HepG2 (cell line): ENCODE results near the gene EPB41L2. TPM values are rescaled to one million over a fixed set of nuclear protein-coding genes. Genes with fewer than 3 reads are reported as not detected.

Experiments
- ATAC-seq: fragments of 200-7000 bp; cut with Tn5 transposase; 3 replicates; pipeline ENCODE4 v1.9.1; 2020; ENCODE audit warnings: mild to moderate bottlenecking, moderate library complexity
- BruUV-seq: library from RNA; stranded (reverse); fragments of 400-500 nt; replicated peaks from 2 replicates; lab custom pipeline; 2021; lab: Mats Ljungman, UMichigan
- CTCF ChIA-PET: fragments of 300-600 bp; formaldehyde crosslinking; extraction: SDS; loops from one replicate; lab custom pipeline; 2021; ENCODE audit warnings: low total read pairs, inconsistent platforms, low intra/inter-chr PET ratio; lab: Yijun Ruan, JAX
- POLR2A ChIA-PET: fragments of 350-600 bp; sonication (Branson Sonifier 250); formaldehyde crosslinking; loops from one replicate; lab custom pipeline; 2020; ENCODE audit warnings: antibody characterized with exemption, inconsistent platforms; lab: Yijun Ruan, JAX
- DNase-seq: peaks from one replicate; pipeline ENCODE4 v3.0.0-alpha.2; 2015; ENCODE audit warnings: low spot score
- FAIRE-seq: peaks from 3 replicates; lab custom pipeline; 2011; peaks lifted over from hg19 to GRCh38; lab: Jason Lieb, UNC
- H2AFZ ChIP-seq: one replicate; pipeline ENCODE4 v1.6.1; 2011; ENCODE audit warnings: low read length, inconsistent platforms
- H3K27ac ChIP-seq: fragments of 300-600 bp; 3 replicates; pipeline ENCODE4 v1.8.0; 2011; ENCODE audit warnings: mixed run types, mild to moderate bottlenecking, mixed read lengths, low read length, inconsistent platforms; ENCODE audit not compliant: insufficient read depth; ENCODE audit errors: extremely low read length
- H3K27me3 ChIP-seq, 2 experiments: fragments of 200-600 bp in 1 of 2; 2 replicates in 1 of 2; 3 replicates in 1 of 2; pipeline versions ENCODE4 v1.6.0 to v1.8.0; 2011; ENCODE audit warnings: low read length in 2 of 2, mild to moderate bottlenecking in 2 of 2, moderate library complexity in 2 of 2, inconsistent platforms in 1 of 2; ENCODE audit not compliant: insufficient read depth in 2 of 2, control insufficient read depth in 1 of 2
- H3K36me3 ChIP-seq, 2 experiments: fragments of 200-600 bp in 1 of 2; replicated peaks in 1 of 2; 2 replicates in 1 of 2; 3 replicates in 1 of 2; pipeline versions ENCODE4 v1.5.1 to v1.8.0; 2011; ENCODE audit warnings: low read length in 2 of 2, inconsistent platforms in 1 of 2; ENCODE audit not compliant: insufficient read depth in 2 of 2, control insufficient read depth in 1 of 2
- H3K4me1 ChIP-seq: 2 replicates; pipeline ENCODE4 v1.5.1; 2012; ENCODE audit warnings: low read length, inconsistent platforms; ENCODE audit not compliant: insufficient read depth
- H3K4me2 ChIP-seq: 2 replicates; pipeline ENCODE4 v1.6.0; 2011; ENCODE audit warnings: low read depth, low read length, inconsistent platforms
- H3K4me3 ChIP-seq, 3 experiments: fragments of 200-600 bp in 1 of 3; sonication (generic), shearing (Covaris generic) in 1 of 3; replicated peaks in 1 of 3; 2 replicates each; pipeline ENCODE4 v1.5.1; 2011 to 2016; ENCODE audit warnings: low read length in 3 of 3, inconsistent platforms in 2 of 3, low read depth in 2 of 3, mild to moderate bottlenecking in 2 of 3, control low read depth in 1 of 3, mixed read lengths in 1 of 3; ENCODE audit not compliant: insufficient read depth in 1 of 3
- H3K79me2 ChIP-seq: one replicate; pipeline ENCODE4 v1.6.1; 2011; ENCODE audit warnings: low read length, inconsistent platforms; ENCODE audit not compliant: insufficient read depth
- H3K9ac ChIP-seq: 2 replicates; pipeline ENCODE4 v1.6.0; 2011; ENCODE audit warnings: mild to moderate bottlenecking, low read depth, low read length, inconsistent platforms; ENCODE audit not compliant: insufficient read depth
- H3K9me3 ChIP-seq: 2 replicates; pipeline ENCODE4 v1.5.1; 2012; ENCODE audit warnings: mild to moderate bottlenecking, low read length
- H4K20me1 ChIP-seq: 2 replicates; pipeline ENCODE4 v1.6.0; 2011; ENCODE audit warnings: inconsistent platforms, mild to moderate bottlenecking, low read length, moderate library complexity; ENCODE audit not compliant: insufficient read depth
- CCDC6 ChIP-seq: sonication (generic); formaldehyde crosslinking; IDR thresholded peaks from 2 replicates; pipeline ENCODE4 v1.8.1; 2022; ENCODE audit warnings: mild to moderate bottlenecking, missing genetic modification reagents, moderate library complexity
- FOXA3 ChIP-seq: IDR thresholded peaks from 2 replicates; pipeline ENCODE4 v1.6.1; 2016; ENCODE audit warnings: missing genetic modification reagents, missing compliant biosample characterization
- FOXO1 ChIP-seq: sonication (generic); formaldehyde crosslinking; IDR thresholded peaks from 2 replicates; pipeline ENCODE4 v1.4.0; 2020; ENCODE audit warnings: missing genetic modification reagents
- GATA4 ChIP-seq: sonication (generic); IDR thresholded peaks from 2 replicates; pipeline ENCODE4 v1.6.1; 2016; ENCODE audit warnings: antibody characterized with exemption, low read depth, borderline replicate concordance
- HNF4A ChIP-seq: sonication (generic); formaldehyde crosslinking; IDR thresholded peaks from 2 replicates; pipeline ENCODE4 v1.4.0; 2020; ENCODE audit warnings: missing genetic modification reagents
- SALL1 ChIP-seq: sonication (generic); formaldehyde crosslinking; IDR thresholded peaks from 2 replicates; pipeline ENCODE4 v1.8.0; 2022; ENCODE audit warnings: mild to moderate bottlenecking, missing genetic modification reagents
- SMARCE1 ChIP-seq: fragments of 450-650 bp; IDR thresholded peaks from 2 replicates; pipeline ENCODE4 v1.6.1; 2017; ENCODE audit warnings: borderline replicate concordance
- SP5 ChIP-seq: IDR thresholded peaks from 2 replicates; pipeline ENCODE4 v1.6.1; 2016; ENCODE audit warnings: low read depth, borderline replicate concordance
- SUZ12 ChIP-seq: fragments of 150-350 bp; IDR thresholded peaks from 2 replicates; pipeline ENCODE4 v1.6.1; 2014; ENCODE audit warnings: low read depth, low read length
- TCF7 ChIP-seq: sonication (generic); IDR thresholded peaks from 2 replicates; pipeline ENCODE4 v1.6.1; 2016; ENCODE audit warnings: antibody characterized with exemption, low read depth
- TEAD3 ChIP-seq: optimal IDR thresholded peaks from 2 replicates; pipeline ENCODE3; 2016; ENCODE audit warnings: borderline replicate concordance
- ZBTB38 ChIP-seq: sonication (generic); formaldehyde crosslinking; IDR thresholded peaks from 2 replicates; pipeline ENCODE4 v1.5.1; 2020; ENCODE audit warnings: mild to moderate bottlenecking, missing genetic modification reagents
- ZMYM4 ChIP-seq: sonication (generic); formaldehyde crosslinking; IDR thresholded peaks from 2 replicates; pipeline ENCODE4 v1.8.1; 2023; ENCODE audit warnings: mild to moderate bottlenecking, missing genetic modification reagents
- ZNF317 ChIP-seq: sonication (generic); formaldehyde crosslinking; IDR thresholded peaks from 2 replicates; pipeline ENCODE4 v1.5.0; 2020; ENCODE audit warnings: mild to moderate bottlenecking, missing genetic modification reagents
- ZNF383 ChIP-seq: sonication (generic); formaldehyde crosslinking; IDR thresholded peaks from 2 replicates; pipeline ENCODE4 v1.4.0; 2020; ENCODE audit warnings: missing genetic modification reagents, mild to moderate bottlenecking, borderline replicate concordance
- ZNF709 ChIP-seq: sonication (generic); formaldehyde crosslinking; IDR thresholded peaks from 2 replicates; pipeline ENCODE4 v1.5.0; 2020; ENCODE audit warnings: mild to moderate bottlenecking, missing genetic modification reagents
- WGBS: methylation state at CpG from one replicate; pipeline ENCODE4 v1.1.6; 2017; ENCODE audit warnings: low lambda C conversion rate; 5-methylcytosine and 5-hydroxymethylcytosine counted together
- in situ Hi-C: cut with HindIII; loops from 2 replicates; pipeline ENCODE4 v1.10.0; 2017; ENCODE audit warnings: low pct_unique_long_range_greater_than_20kb; ENCODE audit not compliant: extremely low pct_ligation_motif_present
- intact Hi-C: fragments of 100-400 bp; cut with micrococcal nuclease; formaldehyde crosslinking; loops from one replicate; pipeline ENCODE4 v1.10.0; 2022; ENCODE audit not compliant: unreplicated experiment
- polyA plus RNA-seq, 8 experiments: library from polyadenylated mRNA; depleted of rRNA in 3 of 8; stranded (reverse) in 7 of 8; unstranded in 1 of 8; fragments of >200 nt; fragmentation: Illumina TruSeq in 4 of 8; extraction: Trizol in 4 of 8; gene quantifications; 2 replicates each; pipeline versions ENCODE4 v1.2.1 to v1.2.3, GENCODE V29; 2011 to 2016; ENCODE audit warnings: low read depth in 4 of 8, missing spikeins in 1 of 8, mixed read lengths in 1 of 8; ENCODE audit not compliant: insufficient read depth in 1 of 8
- total RNA-seq, 5 experiments: library from RNA; depleted of rRNA; stranded (reverse); fragments of >200 nt; fragmentation: Illumina TruSeq; extraction: Trizol; gene quantifications; 2 replicates each; pipeline ENCODE4 v1.2.3, GENCODE V29; 2016; ENCODE audit warnings: low read depth in 1 of 5
- TF ChIP-seq, protein P1 (sequence below): IDR thresholded peaks from 2 replicates; pipeline ENCODE4 v1.6.1; 2016
- TF ChIP-seq, protein P2 (sequence below): IDR thresholded peaks from 2 replicates; pipeline ENCODE4 v1.4.0; 2020; ENCODE audit warnings: mild to moderate bottlenecking, missing genetic modification reagents

EPB41L2 gene
- total and polyA plus RNA-seq, 2 of the 13 experiments (the other 11 are each of a cell fraction or from before 2014, with no cell fraction given): 41.7 to 56.4 TPM

DNA sequence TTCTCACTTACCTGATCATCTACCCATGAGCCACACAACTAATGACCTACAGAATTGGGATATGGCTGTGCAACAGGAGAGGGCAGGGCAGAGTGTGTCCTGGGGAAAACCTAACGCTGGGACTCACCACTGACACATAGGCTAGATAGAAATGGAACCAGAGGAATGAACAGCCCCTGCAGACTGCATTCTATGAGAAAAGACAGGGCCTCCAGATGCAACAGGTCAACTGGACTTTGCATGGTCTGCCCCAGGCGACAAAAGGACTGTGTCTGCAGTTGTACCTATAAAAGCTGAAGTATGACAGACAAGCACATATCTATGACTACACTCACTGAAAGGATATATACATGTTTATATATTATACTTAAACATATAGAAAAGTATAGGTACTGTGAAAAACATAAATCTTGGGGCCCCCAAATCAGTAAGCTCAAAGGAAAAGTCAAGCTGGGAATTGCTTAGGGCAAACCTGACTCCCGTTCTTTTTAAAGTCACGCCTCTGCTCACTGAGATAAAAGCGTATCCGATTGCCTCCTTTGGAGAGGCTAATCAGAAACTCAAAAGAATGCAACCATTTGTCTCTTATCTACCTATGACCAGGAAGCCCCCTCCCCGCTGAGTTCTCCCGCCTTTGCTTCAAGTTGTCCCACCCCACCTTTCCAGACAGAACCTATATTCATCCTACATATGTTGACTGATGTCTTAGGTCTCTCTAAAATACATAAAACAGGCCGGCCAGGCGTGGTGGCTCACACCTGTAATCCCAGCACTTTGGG lies 68.5 kb downstream of the EPB41L2 start (continued):
- TF ChIP-seq CCDC6 (CRISPR knock-in tag) (0 out of 2 replicates have a peak, but pooled peaks have one; percentile 1), SMARCE1 (no peak), ZNF317 (CRISPR knock-in tag) (peak; percentile 88; the same call in 1 of the 2 replicates), ZNF709 (no peak), SUZ12 (no peak)
- TF ChIP-seq, protein P1, sequence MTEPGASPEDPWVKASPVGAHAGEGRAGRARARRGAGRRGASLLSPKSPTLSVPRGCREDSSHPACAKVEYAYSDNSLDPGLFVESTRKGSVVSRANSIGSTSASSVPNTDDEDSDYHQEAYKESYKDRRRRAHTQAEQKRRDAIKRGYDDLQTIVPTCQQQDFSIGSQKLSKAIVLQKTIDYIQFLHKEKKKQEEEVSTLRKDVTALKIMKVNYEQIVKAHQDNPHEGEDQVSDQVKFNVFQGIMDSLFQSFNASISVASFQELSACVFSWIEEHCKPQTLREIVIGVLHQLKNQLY (CRISPR knock-in tag): no peak

DNA sequence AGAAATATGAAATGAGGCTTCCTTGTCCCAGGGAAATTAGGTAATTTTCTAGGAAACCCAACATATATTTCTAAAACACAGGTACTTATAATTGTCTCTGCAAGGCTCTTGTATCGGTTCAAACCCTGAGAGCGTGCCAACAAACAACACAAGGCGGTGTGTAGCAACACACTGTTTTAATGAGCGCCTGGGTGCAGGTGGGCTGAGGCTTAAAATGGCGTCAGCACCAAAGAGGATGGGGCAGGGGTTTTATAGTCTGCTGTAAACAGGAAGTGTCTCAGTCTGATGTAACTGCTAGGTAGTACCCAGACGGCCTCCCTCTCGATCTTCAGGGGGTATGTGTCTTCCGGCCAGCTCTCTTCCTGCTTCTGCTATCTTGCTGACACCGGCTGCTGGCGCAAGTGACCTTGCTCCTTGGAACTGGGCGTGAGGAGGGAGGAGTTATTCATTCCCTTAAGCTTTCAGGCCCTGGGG lies 69.7 kb downstream of the EPB41L2 start:
- POLR2A ChIA-PET: no interaction called here
- no peak for DNase-seq
- in situ Hi-C loops: no loop called here
- Histone ChIP-seq H3K79me2 (peaks cover 80% of the 10 kb centered on the region), H3K4me1 (peaks cover 61% of the 10 kb centered on the region), H2AFZ (no peak overlapping the region), H3K27ac (no peak overlapping the region), H3K4me2 (no peak overlapping the region), H3K36me3 (no peaks in the 10 kb centered on the region), H3K4me3 (no peak overlapping the region), H3K27me3 (no peaks in the 10 kb centered on the region), H4K20me1 (no peaks in the 10 kb centered on the region; the same call in 1 of the 2 replicates), H3K9ac (no peak overlapping the region), H3K9me3 (no peaks in the 10 kb centered on the region)
- ATAC-seq: no peak
- intact Hi-C loops: no loop called here
- CTCF ChIA-PET: no interaction called here
- BruUV-seq: no TSS peak
- no peak for FAIRE-seq
- 83% methylated on average over 11 of the region's 11 CpGs for WGBS
- peak; percentile 46; the same call in 1 of the 2 replicates for TF ChIP-seq HNF4A (CRISPR knock-in tag)
- TF ChIP-seq, protein P2, sequence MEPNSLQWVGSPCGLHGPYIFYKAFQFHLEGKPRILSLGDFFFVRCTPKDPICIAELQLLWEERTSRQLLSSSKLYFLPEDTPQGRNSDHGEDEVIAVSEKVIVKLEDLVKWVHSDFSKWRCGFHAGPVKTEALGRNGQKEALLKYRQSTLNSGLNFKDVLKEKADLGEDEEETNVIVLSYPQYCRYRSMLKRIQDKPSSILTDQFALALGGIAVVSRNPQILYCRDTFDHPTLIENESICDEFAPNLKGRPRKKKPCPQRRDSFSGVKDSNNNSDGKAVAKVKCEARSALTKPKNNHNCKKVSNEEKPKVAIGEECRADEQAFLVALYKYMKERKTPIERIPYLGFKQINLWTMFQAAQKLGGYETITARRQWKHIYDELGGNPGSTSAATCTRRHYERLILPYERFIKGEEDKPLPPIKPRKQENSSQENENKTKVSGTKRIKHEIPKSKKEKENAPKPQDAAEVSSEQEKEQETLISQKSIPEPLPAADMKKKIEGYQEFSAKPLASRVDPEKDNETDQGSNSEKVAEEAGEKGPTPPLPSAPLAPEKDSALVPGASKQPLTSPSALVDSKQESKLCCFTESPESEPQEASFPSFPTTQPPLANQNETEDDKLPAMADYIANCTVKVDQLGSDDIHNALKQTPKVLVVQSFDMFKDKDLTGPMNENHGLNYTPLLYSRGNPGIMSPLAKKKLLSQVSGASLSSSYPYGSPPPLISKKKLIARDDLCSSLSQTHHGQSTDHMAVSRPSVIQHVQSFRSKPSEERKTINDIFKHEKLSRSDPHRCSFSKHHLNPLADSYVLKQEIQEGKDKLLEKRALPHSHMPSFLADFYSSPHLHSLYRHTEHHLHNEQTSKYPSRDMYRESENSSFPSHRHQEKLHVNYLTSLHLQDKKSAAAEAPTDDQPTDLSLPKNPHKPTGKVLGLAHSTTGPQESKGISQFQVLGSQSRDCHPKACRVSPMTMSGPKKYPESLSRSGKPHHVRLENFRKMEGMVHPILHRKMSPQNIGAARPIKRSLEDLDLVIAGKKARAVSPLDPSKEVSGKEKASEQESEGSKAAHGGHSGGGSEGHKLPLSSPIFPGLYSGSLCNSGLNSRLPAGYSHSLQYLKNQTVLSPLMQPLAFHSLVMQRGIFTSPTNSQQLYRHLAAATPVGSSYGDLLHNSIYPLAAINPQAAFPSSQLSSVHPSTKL (CRISPR knock-in tag): peak; percentile 42; the same call in 1 of the 2 replicates
- TF ChIP-seq FOXA3 (CRISPR knock-in tag): 0 out of 2 replicates have a peak, but pooled peaks have one; percentile 17
- peak; percentile 58 for TF ChIP-seq SP5 (CRISPR knock-in tag)
- peak; percentile 31; the same call in 1 of the 2 replicates for TF ChIP-seq GATA4
- no peak for TF ChIP-seq ZNF383
- peak; percentile 41 for TF ChIP-seq TEAD3 (CRISPR knock-in tag)
- TF ChIP-seq ZBTB38 (CRISPR knock-in tag): peak; percentile 53; the same call in 1 of the 2 replicates
- TF ChIP-seq FOXO1 (CRISPR knock-in tag): peak; percentile 20; the same call in 1 of the 2 replicates
- peak; percentile 50 for TF ChIP-seq SALL1 (CRISPR knock-in tag)
- peak; percentile 76 for TF ChIP-seq ZMYM4 (CRISPR knock-in tag)
- peak; percentile 55; the same call in 1 of the 2 replicates for TF ChIP-seq TCF7
